Skin of body (tissue), 3 donors: ENCODE measurements around the gene TMEM170A. TPM values are rescaled to one million over a fixed set of nuclear protein-coding genes. Genes with fewer than 3 reads are reported as not detected.

ENCODE experiments used
- DNase-seq: peaks from one replicate; lab custom pipeline; 2025; lab: John Stamatoyannopoulos, UW
- small RNA-seq: library from RNA; depleted of rRNA; stranded (forward); fragments of <200 nt; gene quantifications from one replicate; pipeline ENCODE3, GENCODE V24; 2014; ENCODE audit warnings: low replicate concordance
- total RNA-seq: library from RNA; depleted of rRNA; stranded (reverse); fragments of >200 nt; gene quantifications from one replicate; pipeline ENCODE4 v1.2.3, GENCODE V29; 2014

TMEM170A gene
- total RNA-seq, 1 donor from 2014 or later: 21.6 TPM

GRCh38 chr16:75402159-75402820 lies 62.2 kb downstream of the TMEM170A start:
- DNase-seq: no peak

- DNase-seq: no peak
Observed at GRCh38 chr16:75401691-75402090, 62.8 kb downstream of the TMEM170A start.

- DNase-seq: no peak
Observed at GRCh38 chr16:75398333-75398732, 66.2 kb downstream of the TMEM170A start.

GRCh38 chr16:75394941-75395340 lies 69.5 kb downstream of the TMEM170A start:
- DNase-seq: no peak

Small RNA genes lying within 50 kb of the gene (small RNA-seq; reads per million reads assigned to genes)
- not detected for gene RF00598

Other genes starting within 250 kb of the TMEM170A start
- not detected for gene CTRB1, start 245.7 kb downstream of the TMEM170A start, total RNA-seq
- gene BCAR1, start 213.1 kb downstream of the TMEM170A start, total RNA-seq: 16.8 TPM
- gene CFDP1, start 31.2 kb downstream of the TMEM170A start, total RNA-seq: 71.5 TPM
- 0.69 TPM for gene CHST6, start 30.8 kb upstream of the TMEM170A start, total RNA-seq
- 0.10 TPM for gene CHST5, start 71.4 kb upstream of the TMEM170A start, total RNA-seq
- 6.8 TPM for gene TMEM231, start 91.6 kb upstream of the TMEM170A start, total RNA-seq
- gene GABARAPL2, start 101.7 kb upstream of the TMEM170A start, total RNA-seq: 90.8 TPM
- 30.3 TPM for gene ADAT1, start 158.6 kb upstream of the TMEM170A start, total RNA-seq
- 74.2 TPM for gene KARS1, start 183.0 kb upstream of the TMEM170A start, total RNA-seq
- 50.1 TPM for gene TERF2IP, start 183.1 kb upstream of the TMEM170A start, total RNA-seq
- not detected for gene CPHXL2, start 212.3 kb upstream of the TMEM170A start, total RNA-seq
- not detected for gene DUXB, start 236.8 kb upstream of the TMEM170A start, total RNA-seq